Myometrial cell (primary cell): Measurements from ENCODE around the gene DAP3. TPM values are rescaled to one million over a fixed set of nuclear protein-coding genes. Genes with fewer than 3 reads are reported as not detected.

Experiments used
- total RNA-seq: library from RNA; depleted of rRNA; stranded (reverse); fragments of >200 nt; gene quantifications from 2 replicates; pipeline ENCODE4 v1.2.3, GENCODE V29; 2015

Gene DAP3
- total RNA-seq, result 114 and 117 TPM in 2 replicates

GRCh38 chr1:155689081-155689607, at the start of gene DAP3:
Gene DAP3, plus strand, starts transcription at chr1:155689091. Its CDS starts 20,689 bp downstream, at chr1:155709780.

GRCh38 chr1:155688324-155689080, 389 bp upstream of the DAP3 start, which contains the start of gene YY1AP1:
Gene YY1AP1, minus strand, starts transcription at chr1:155688774. Its CDS starts 8,338 bp downstream, at chr1:155680436.

Other genes with a start within 250 kb of the DAP3 start
- 10.7 and 17.0 TPM in 2 replicates for gene ASH1L, start 126.3 kb upstream of the DAP3 start, total RNA-seq
- 8.3 and 13.3 TPM in 2 replicates for gene MSTO1, start 78.9 kb upstream of the DAP3 start, total RNA-seq
- 24.6 and 34.3 TPM in 2 replicates for gene YY1AP1, start 317 bp upstream of the DAP3 start, total RNA-seq
- 20.4 and 21.6 TPM in 2 replicates for gene GON4L, start 168.1 kb downstream of the DAP3 start, total RNA-seq
- gene SYT11, start 170.5 kb downstream of the DAP3 start, total RNA-seq, result 17.0 and 19.3 TPM in 2 replicates
- gene RIT1, start 222.3 kb downstream of the DAP3 start, total RNA-seq, result 17.9 and 20.8 TPM in 2 replicates
- gene KHDC4, start 245.3 kb downstream of the DAP3 start, total RNA-seq, result 18.1 and 28.3 TPM in 2 replicates